Stimulated activated CD4-positive, alpha-beta T cell treated with anti-CD3 and anti-CD28 coated beads, Interleukin-1b, Interleukin-23, amount 100 ng/mL, for 1 hour (primary cell): Measurements from ENCODE around the gene ERAL1.
"Not testable (repeated sequence)": the region's sequence is repeated elsewhere in the genome, so short reads cannot be mapped to it uniquely, and the experiment has no call there.

Experiments
- DNase-seq, 2 donors: peaks; one replicate each; pipeline ENCODE4 v3.0.0-alpha.2; 2020; ENCODE audit warnings: low read depth in 2 of 2

Gene ERAL1

DNA sequence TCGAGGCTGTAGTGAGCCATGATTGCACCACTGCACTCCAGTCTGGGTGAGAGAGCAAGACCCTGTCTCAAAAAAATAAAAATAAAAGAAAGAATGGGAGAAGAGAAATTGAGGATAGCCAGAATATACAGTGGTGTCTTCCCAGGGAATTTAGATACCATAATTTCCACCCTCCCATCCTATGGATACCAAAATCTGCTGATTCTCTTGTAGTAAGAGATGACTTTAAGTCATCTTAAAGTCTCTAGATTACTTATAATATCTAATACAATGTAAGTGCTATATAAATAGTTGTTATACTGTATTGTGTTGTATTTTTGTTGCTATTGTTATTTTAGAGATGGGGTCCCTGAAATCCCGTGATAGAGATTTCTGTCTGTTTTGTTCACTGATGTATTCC is 1.5 kb upstream of the ERAL1 start:
- DNase-seq: no peak

GRCh38 chr17:28855336-28855679 is 492 bp downstream of the ERAL1 start:
- DNase-seq: no peak

- no peak for DNase-seq
These were observed 1.3 kb downstream of the ERAL1 start for GRCh38 chr17:28856028-28856574.

DNA sequence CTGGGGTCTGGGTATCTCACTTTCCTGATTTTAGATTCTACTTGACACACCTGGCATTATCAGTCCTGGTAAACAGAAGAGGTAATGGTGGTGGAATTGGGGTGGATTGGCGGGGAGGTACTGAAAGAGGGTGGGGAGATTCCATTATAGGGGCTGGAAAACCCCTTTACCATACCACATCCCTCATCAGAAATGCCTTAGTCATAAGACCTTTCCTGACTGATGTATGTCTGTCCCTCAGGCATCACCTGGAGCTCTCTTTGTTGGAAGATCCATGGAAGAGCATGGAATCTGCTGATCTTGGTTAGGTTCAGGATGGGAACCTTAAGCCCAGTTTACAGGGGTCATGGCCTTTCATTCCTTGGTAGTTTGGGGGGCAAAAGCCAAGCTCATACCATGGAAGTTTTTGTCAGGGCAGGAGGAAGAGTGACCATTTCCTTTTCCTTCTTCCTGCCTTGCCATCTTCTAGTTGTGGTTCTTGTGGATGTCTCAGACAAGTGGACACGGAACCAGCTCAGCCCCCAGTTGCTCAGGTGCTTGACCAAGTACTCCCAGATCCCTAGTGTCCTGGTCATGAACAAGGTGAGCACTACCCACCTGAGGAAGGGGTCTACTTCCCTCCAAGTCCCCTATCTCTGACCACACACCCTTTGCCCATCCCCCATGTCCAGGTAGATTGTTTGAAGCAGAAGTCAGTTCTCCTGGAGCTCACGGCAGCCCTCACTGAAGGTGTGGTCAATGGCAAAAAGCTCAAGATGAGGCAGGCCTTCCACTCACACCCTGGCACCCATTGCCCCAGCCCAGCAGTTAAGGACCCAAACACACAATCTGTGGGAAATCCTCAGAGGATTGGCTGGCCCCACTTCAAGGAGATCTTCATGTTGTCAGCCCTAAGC is 3.3 kb downstream of the ERAL1 start:
- no peak for DNase-seq

GRCh38 chr17:28858801-28859355 is 4.1 kb downstream of the ERAL1 start:
- no peak for DNase-seq

DNA sequence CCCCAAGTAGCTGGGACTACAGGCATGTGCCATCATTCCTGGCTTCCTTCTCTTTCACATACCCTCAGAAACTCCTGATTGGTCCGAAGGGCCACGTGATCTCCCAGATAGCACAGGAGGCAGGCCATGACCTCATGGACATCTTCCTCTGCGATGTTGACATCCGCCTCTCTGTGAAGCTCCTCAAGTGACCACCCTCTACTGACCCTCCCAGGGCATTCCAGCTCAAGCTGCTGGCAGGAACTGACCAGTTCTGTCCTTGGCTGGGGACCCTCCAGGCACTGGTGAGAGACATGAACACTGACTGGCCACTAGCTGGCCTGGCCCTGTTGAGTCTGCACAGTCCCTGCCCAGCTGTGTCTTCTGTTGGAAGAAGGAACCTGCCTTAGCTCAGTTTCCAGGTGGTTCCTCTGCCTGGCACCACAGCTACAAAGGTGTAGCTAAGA is 5.6 kb downstream of the ERAL1 start:
- no peak for DNase-seq

- no peak for DNase-seq
These were observed 6.8 kb downstream of the ERAL1 start for GRCh38 chr17:28861393-28862203.

GRCh38 chr17:28862561-28862960 is 7.7 kb downstream of the ERAL1 start:
- no peak for DNase-seq

GRCh38 chr17:28863953-28864352 is 9.1 kb downstream of the ERAL1 start:
- DNase-seq: no peak

DNA sequence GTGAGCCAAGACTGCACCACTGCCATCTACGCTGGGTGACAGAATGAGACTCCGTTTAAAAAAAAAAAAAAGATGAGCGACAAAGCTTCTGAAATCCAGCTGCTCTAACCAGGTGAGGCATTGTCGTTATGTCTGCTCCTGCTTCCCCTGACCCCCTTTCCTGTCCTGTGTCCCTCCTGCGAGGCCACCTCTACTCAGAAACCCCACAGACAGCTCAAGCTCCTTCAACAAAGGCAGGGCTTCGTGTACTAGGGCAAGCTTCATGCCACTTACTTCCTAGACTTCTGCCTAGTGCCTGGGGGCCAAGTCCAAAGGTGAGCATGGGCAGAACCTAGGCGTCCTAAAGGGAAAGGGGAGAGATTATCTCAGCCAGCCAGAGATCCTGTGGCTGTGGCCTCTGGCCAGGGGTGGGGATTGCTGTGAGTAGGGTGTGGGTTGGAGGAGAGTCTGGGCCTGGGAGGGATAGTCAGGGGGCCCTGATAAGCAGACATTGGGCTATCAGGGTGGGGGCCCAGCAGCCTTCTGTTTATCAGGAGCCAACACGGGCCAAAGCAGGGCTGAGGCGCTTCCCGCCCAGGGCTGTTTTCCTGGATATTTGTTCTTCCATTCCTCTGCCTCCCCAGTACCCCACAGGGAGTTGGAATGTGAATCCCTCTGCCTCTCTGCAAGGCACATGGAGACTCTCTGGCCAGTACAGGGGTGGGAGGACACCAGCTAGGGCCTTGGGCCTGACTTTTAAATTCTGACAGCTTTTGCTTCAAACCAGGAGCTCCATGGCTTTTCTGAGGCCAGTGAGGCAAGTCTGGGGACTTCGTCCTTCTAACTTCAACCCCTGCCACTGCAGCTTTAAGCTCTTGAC is 10.4 kb downstream of the ERAL1 start:
- no peak for DNase-seq

GRCh38 chr17:28865946-28866752 is 11.3 kb downstream of the ERAL1 start:
- no peak for DNase-seq

DNA sequence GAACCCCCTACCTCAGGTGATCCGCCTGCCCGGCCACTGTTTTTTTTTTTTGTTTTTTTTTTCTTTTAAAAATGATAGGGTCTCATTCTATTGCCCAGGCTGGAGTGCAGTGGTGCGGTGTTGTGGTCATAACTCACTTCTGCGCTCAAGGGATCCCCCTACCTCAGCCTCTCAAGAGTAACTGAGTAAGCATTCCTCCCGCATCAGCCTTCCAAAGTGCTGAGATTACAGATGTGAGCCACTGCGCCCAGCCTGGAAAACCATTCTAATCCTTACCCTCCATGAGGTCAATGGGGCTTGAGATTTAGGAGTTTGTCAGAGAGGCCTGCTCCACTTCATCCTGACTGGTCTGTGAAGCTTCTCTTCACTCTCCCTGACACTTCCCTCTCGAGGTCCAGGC is 12.5 kb downstream of the ERAL1 start:
- DNase-seq: no peak

GRCh38 chr17:28871056-28871579 is 16.3 kb downstream of the ERAL1 start:
- no peak for DNase-seq

DNA sequence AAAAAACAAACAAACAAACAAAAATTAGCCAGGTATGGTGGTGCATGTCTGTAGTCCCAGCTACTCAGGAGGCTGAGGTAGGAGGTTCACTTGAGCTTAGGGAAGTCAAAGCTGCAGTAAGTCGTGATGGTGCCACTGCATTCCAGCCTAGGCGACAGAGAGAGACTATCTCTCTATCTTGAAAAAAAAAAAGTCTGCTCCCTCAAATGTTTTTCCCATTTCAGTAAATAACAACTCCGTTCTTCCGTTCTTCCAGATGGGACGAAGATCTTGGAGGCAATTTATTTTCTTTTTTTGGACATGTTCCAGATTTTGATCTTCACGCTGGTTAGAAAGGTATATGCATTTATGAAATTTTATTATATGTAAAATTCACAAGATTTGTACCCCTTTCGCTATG is 19.0 kb downstream of the ERAL1 start:
- DNase-seq: no peak

- DNase-seq: no peak
These were observed 19.9 kb downstream of the ERAL1 start for GRCh38 chr17:28874750-28875149.

DNA sequence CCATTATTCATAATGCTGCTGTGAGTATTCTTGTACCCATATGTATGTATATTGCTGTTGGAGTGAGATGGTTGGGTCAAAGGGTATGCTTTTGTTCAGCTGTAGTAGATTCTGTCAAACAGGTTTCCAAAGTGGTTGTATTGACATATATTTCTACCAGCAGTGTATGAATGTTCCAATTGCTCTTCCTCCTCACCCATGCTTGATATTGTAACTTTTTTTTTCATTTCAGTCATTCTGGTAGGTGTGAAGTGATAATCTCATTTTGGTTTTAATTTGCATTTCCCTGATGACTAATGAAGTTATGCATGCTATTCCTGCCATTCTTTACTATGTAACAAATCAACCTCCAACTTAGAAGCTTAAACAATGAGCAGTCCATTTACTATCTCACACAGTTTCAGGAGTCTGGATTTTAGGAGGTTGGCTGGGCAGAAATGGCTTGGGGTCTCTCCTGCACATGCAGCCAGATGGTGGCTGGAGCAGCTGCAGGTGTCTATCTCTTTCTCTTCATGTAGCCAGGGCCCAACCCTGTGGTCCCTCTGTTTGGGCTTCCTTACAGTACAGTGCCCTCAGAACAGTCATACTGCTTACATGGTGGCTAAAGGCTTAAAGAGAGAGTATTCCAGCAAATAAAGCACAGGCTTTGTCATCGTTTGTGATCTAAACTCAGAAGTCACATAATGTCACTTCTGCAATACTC is 21.2 kb downstream of the ERAL1 start:
- no peak for DNase-seq

GRCh38 chr17:28877150-28877711 is 22.4 kb downstream of the ERAL1 start:
- DNase-seq: not testable (repeated sequence)

DNA sequence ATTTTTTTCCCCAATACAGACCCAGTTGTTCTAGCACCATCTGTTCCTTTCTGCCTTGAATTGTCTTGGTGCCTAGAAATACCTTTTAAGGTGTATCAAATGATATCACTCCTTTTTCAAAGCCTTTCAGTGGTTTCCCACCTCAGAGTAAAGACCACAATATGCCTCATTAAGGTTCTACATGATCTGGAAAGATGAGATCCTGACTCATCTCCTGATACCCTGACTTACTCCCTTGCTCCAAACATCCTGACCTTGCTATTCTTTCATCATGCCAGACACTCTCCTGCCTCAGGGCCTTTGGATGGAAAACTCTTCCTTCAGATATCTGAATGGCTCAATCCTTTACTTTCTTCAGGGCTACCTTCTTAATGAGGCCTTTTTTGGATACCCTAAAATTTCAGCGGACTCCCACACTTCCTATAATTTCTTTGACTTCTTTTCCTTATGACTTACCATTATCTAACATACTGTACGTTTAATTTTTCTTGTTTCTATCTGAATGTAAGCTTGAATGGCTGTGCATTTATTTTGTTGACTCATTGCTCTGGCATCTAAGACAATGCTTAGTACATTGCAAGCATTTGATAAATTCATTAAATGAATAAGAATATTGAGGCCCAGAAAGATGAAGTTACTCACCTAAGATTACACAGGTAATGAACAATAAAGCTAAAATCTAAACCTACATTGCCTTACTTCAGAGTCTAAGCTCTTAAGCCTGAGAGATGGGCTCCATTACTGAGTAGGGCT is 23.5 kb downstream of the ERAL1 start:
- no peak for DNase-seq

DNA sequence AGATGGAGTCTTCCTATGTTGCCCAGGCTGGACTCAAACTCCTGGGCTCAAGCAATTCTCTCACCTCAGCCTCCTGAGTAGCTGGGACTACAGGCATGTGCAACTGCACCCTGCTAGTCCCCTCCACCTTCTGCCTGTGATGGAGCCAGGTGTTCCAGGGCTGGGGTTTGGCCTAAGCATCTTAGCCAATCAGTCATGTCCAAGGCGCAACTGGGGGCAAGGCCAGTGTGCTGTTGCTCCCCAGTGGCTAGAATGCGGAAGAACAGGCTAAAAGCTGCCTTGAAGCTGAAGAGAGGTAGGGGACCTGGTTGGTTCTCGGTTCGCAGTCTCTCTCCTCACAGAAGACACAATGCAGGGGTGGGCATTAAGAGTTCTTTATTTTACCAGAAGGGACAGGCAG is 24.2 kb downstream of the ERAL1 start:
- no peak for DNase-seq
